ENCODE data around the gene LIPI.
"Not testable (repeated sequence)": the region's sequence is repeated elsewhere in the genome, so short reads cannot be mapped to it uniquely, and the experiment has no call there.

The LIPI gene

GRCh38 chr21:14064296-14064645, 146.5 kb downstream of the LIPI start:
- Histone ChIP-seq H3K27me3 (no peaks in the 10 kb centered on the region), H3K36me3 (no peaks in the 10 kb centered on the region), H3K27ac (no peak overlapping the region), H3K4me1 (ENCODE audit: control insufficient read depth in 1 of 2, insufficient read depth in 1 of 2, low read depth in 1 of 2, low read length in 1 of 2) (no peaks in the 10 kb centered on the region), H3K9me3 (no peaks in the 10 kb centered on the region), H3K4me3 (ENCODE audit: low read depth in 1 of 2, low read length in 1 of 2) (no peak overlapping the region)
- TF ChIP-seq CTCF (IDR thresholded peaks at IDR 0.05), result no peak

- H3K27ac ChIP-seq; H3K4me3 ChIP-seq (ENCODE audit: low read depth in 1 of 2, low read length in 1 of 2); H3K4me1 ChIP-seq (ENCODE audit: control insufficient read depth in 1 of 2, insufficient read depth in 1 of 2, low read depth in 1 of 2, low read length in 1 of 2); H3K36me3 ChIP-seq; H3K9me3 ChIP-seq; H3K27me3 ChIP-seq: not testable (repeated sequence)
Observed at GRCh38 chr21:14063620-14064295, 147.0 kb downstream of the LIPI start.

GRCh38 chr21:14062684-14063083, 148.1 kb downstream of the LIPI start:
- not testable (repeated sequence) for H3K27ac ChIP-seq; H3K36me3 ChIP-seq; H3K4me3 ChIP-seq (ENCODE audit: low read depth in 1 of 2, low read length in 1 of 2); H3K4me1 ChIP-seq (ENCODE audit: control insufficient read depth in 1 of 2, insufficient read depth in 1 of 2, low read depth in 1 of 2, low read length in 1 of 2); H3K9me3 ChIP-seq; H3K27me3 ChIP-seq

- not testable (repeated sequence) for H3K4me3 ChIP-seq (ENCODE audit: low read depth in 1 of 2, low read length in 1 of 2); H3K27ac ChIP-seq; H3K27me3 ChIP-seq; H3K36me3 ChIP-seq; H3K4me1 ChIP-seq (ENCODE audit: control insufficient read depth in 1 of 2, insufficient read depth in 1 of 2, low read depth in 1 of 2, low read length in 1 of 2); H3K9me3 ChIP-seq
Observed at GRCh38 chr21:14061820-14062219, 148.9 kb downstream of the LIPI start.

- not testable (repeated sequence) for H3K36me3 ChIP-seq; H3K4me1 ChIP-seq (ENCODE audit: control insufficient read depth in 1 of 2, insufficient read depth in 1 of 2, low read depth in 1 of 2, low read length in 1 of 2); H3K9me3 ChIP-seq; H3K4me3 ChIP-seq (ENCODE audit: low read depth in 1 of 2, low read length in 1 of 2); H3K27me3 ChIP-seq; H3K27ac ChIP-seq
Observed at GRCh38 chr21:14058995-14059627, 151.6 kb downstream of the LIPI start.

Measured in neutrophil (primary cell).